HepG2 (cell line): ENCODE results near the gene GLT1D1. TPM values are rescaled to one million over a fixed set of nuclear protein-coding genes. Genes with fewer than 3 reads are reported as not detected.

Experiments used
- ATAC-seq: fragments of 200-7000 bp; cut with Tn5 transposase; 3 replicates; pipeline ENCODE4 v1.9.1; 2020; ENCODE audit warnings: mild to moderate bottlenecking, moderate library complexity
- BruUV-seq: library from RNA; stranded (reverse); fragments of 400-500 nt; replicated peaks from 2 replicates; lab custom pipeline; 2021; lab: Mats Ljungman, UMichigan
- CTCF ChIA-PET: fragments of 300-600 bp; formaldehyde crosslinking; extraction: SDS; loops from one replicate; lab custom pipeline; 2021; ENCODE audit warnings: low total read pairs, inconsistent platforms, low intra/inter-chr PET ratio; lab: Yijun Ruan, JAX
- POLR2A ChIA-PET: fragments of 350-600 bp; sonication (Branson Sonifier 250); formaldehyde crosslinking; loops from one replicate; lab custom pipeline; 2020; ENCODE audit warnings: antibody characterized with exemption, inconsistent platforms; lab: Yijun Ruan, JAX
- DNase-seq: peaks from one replicate; pipeline ENCODE4 v3.0.0-alpha.2; 2015; ENCODE audit warnings: low spot score
- FAIRE-seq: peaks from 3 replicates; lab custom pipeline; 2011; peaks lifted over from hg19 to GRCh38; lab: Jason Lieb, UNC
- H2AFZ ChIP-seq: one replicate; pipeline ENCODE4 v1.6.1; 2011; ENCODE audit warnings: low read length, inconsistent platforms
- H3K27ac ChIP-seq: fragments of 300-600 bp; 3 replicates; pipeline ENCODE4 v1.8.0; 2011; ENCODE audit warnings: mixed run types, mild to moderate bottlenecking, mixed read lengths, low read length, inconsistent platforms; ENCODE audit not compliant: insufficient read depth; ENCODE audit errors: extremely low read length
- H3K27me3 ChIP-seq, 2 experiments: fragments of 200-600 bp in 1 of 2; 2 replicates in 1 of 2; 3 replicates in 1 of 2; pipeline versions ENCODE4 v1.6.0 to v1.8.0; 2011; ENCODE audit warnings: low read length in 2 of 2, mild to moderate bottlenecking in 2 of 2, moderate library complexity in 2 of 2, inconsistent platforms in 1 of 2; ENCODE audit not compliant: insufficient read depth in 2 of 2, control insufficient read depth in 1 of 2
- H3K36me3 ChIP-seq, 2 experiments: fragments of 200-600 bp in 1 of 2; replicated peaks in 1 of 2; 2 replicates in 1 of 2; 3 replicates in 1 of 2; pipeline versions ENCODE4 v1.5.1 to v1.8.0; 2011; ENCODE audit warnings: low read length in 2 of 2, inconsistent platforms in 1 of 2; ENCODE audit not compliant: insufficient read depth in 2 of 2, control insufficient read depth in 1 of 2
- H3K4me1 ChIP-seq: 2 replicates; pipeline ENCODE4 v1.5.1; 2012; ENCODE audit warnings: low read length, inconsistent platforms; ENCODE audit not compliant: insufficient read depth
- H3K4me2 ChIP-seq: 2 replicates; pipeline ENCODE4 v1.6.0; 2011; ENCODE audit warnings: low read depth, low read length, inconsistent platforms
- H3K4me3 ChIP-seq, 3 experiments: fragments of 200-600 bp in 1 of 3; sonication (generic), shearing (Covaris generic) in 1 of 3; replicated peaks in 1 of 3; 2 replicates each; pipeline ENCODE4 v1.5.1; 2011 to 2016; ENCODE audit warnings: low read length in 3 of 3, inconsistent platforms in 2 of 3, low read depth in 2 of 3, mild to moderate bottlenecking in 2 of 3, control low read depth in 1 of 3, mixed read lengths in 1 of 3; ENCODE audit not compliant: insufficient read depth in 1 of 3
- H3K79me2 ChIP-seq: one replicate; pipeline ENCODE4 v1.6.1; 2011; ENCODE audit warnings: low read length, inconsistent platforms; ENCODE audit not compliant: insufficient read depth
- H3K9ac ChIP-seq: 2 replicates; pipeline ENCODE4 v1.6.0; 2011; ENCODE audit warnings: mild to moderate bottlenecking, low read depth, low read length, inconsistent platforms; ENCODE audit not compliant: insufficient read depth
- H3K9me3 ChIP-seq: 2 replicates; pipeline ENCODE4 v1.5.1; 2012; ENCODE audit warnings: mild to moderate bottlenecking, low read length
- H4K20me1 ChIP-seq: 2 replicates; pipeline ENCODE4 v1.6.0; 2011; ENCODE audit warnings: inconsistent platforms, mild to moderate bottlenecking, low read length, moderate library complexity; ENCODE audit not compliant: insufficient read depth
- CTCF ChIP-seq: sonication (generic); formaldehyde crosslinking; IDR thresholded peaks from 2 replicates; pipeline ENCODE4 v1.5.0; 2020; ENCODE audit warnings: mild to moderate bottlenecking, missing genetic modification reagents, moderate library complexity
- IRF2 ChIP-seq: IDR thresholded peaks from 2 replicates; pipeline ENCODE4 v1.6.1; 2018; ENCODE audit warnings: missing genetic modification reagents, missing compliant biosample characterization
- SMC3 ChIP-seq: IDR thresholded peaks from 2 replicates; pipeline ENCODE4 v1.6.1; 2011; ENCODE audit warnings: low read length, improper control_type of control experiment
- STAG1 ChIP-seq: sonication (generic); formaldehyde crosslinking; IDR thresholded peaks from 2 replicates; pipeline ENCODE4 v1.4.0; 2020; ENCODE audit warnings: missing genetic modification reagents
- TBX2 ChIP-seq: sonication (generic); formaldehyde crosslinking; IDR thresholded peaks from 2 replicates; pipeline ENCODE4 v1.5.0; 2020; ENCODE audit warnings: missing genetic modification reagents, mild to moderate bottlenecking, borderline replicate concordance
- XBP1 ChIP-seq: sonication (generic); formaldehyde crosslinking; IDR thresholded peaks from 2 replicates; pipeline ENCODE4 v1.5.0; 2020; ENCODE audit warnings: missing genetic modification reagents
- ZNF296 ChIP-seq: sonication (generic); formaldehyde crosslinking; conservative IDR thresholded peaks from 2 replicates; pipeline ENCODE4 v1.5.0; 2020; ENCODE audit warnings: mild to moderate bottlenecking, missing genetic modification reagents
- ZNF605 ChIP-seq: sonication (generic); formaldehyde crosslinking; IDR thresholded peaks from 2 replicates; pipeline ENCODE4 v1.8.0; 2022; ENCODE audit warnings: mild to moderate bottlenecking, missing genetic modification reagents
- ZNF724P ChIP-seq: sonication (generic); formaldehyde crosslinking; IDR thresholded peaks from 2 replicates; pipeline ENCODE4 v1.8.0; 2022; ENCODE audit warnings: missing genetic modification reagents, borderline replicate concordance
- ZZZ3 ChIP-seq: sonication (generic); formaldehyde crosslinking; IDR thresholded peaks from 2 replicates; pipeline ENCODE4 v1.4.0; 2020; ENCODE audit warnings: missing genetic modification reagents, mild to moderate bottlenecking, borderline replicate concordance
- WGBS: methylation state at CpG from one replicate; pipeline ENCODE4 v1.1.6; 2017; ENCODE audit warnings: low lambda C conversion rate; 5-methylcytosine and 5-hydroxymethylcytosine counted together
- in situ Hi-C: cut with HindIII; loops from 2 replicates; pipeline ENCODE4 v1.10.0; 2017; ENCODE audit warnings: low pct_unique_long_range_greater_than_20kb; ENCODE audit not compliant: extremely low pct_ligation_motif_present
- intact Hi-C: fragments of 100-400 bp; cut with micrococcal nuclease; formaldehyde crosslinking; loops from one replicate; pipeline ENCODE4 v1.10.0; 2022; ENCODE audit not compliant: unreplicated experiment
- polyA plus RNA-seq, 8 experiments: library from polyadenylated mRNA; depleted of rRNA in 3 of 8; stranded (reverse) in 7 of 8; unstranded in 1 of 8; fragments of >200 nt; fragmentation: Illumina TruSeq in 4 of 8; extraction: Trizol in 4 of 8; gene quantifications; 2 replicates each; pipeline versions ENCODE4 v1.2.1 to v1.2.3, GENCODE V29; 2011 to 2016; ENCODE audit warnings: low read depth in 4 of 8, missing spikeins in 1 of 8, mixed read lengths in 1 of 8; ENCODE audit not compliant: insufficient read depth in 1 of 8
- total RNA-seq, 5 experiments: library from RNA; depleted of rRNA; stranded (reverse); fragments of >200 nt; fragmentation: Illumina TruSeq; extraction: Trizol; gene quantifications; 2 replicates each; pipeline ENCODE4 v1.2.3, GENCODE V29; 2016; ENCODE audit warnings: low read depth in 1 of 5
- TF ChIP-seq, protein P1 (sequence below): sonication (generic); formaldehyde crosslinking; IDR thresholded peaks from 2 replicates; pipeline ENCODE4 v1.8.1; 2023; ENCODE audit warnings: mild to moderate bottlenecking, missing genetic modification reagents
- TF ChIP-seq, protein P2 (sequence below): sonication (generic); formaldehyde crosslinking; IDR thresholded peaks from 2 replicates; pipeline ENCODE4 v1.4.0; 2020; ENCODE audit warnings: missing genetic modification reagents

Gene GLT1D1
- total and polyA plus RNA-seq, 2 of the 13 experiments (the other 11 are each of a cell fraction or from before 2014, with no cell fraction given): 0.09 to 0.17 TPM

- in situ Hi-C loops: no loop called here
- WGBS: 16% methylated on average over 4 of the region's 4 CpGs
- H3K4me1 ChIP-seq: no peaks in the 10 kb centered on the region
- no peak overlapping the region for H3K4me2 ChIP-seq
- no peak for DNase-seq
- H3K9ac ChIP-seq: no peak overlapping the region
- H4K20me1 ChIP-seq: no peaks in the 10 kb centered on the region
- no peak for TF ChIP-seq ZNF605 (CRISPR knock-in tag)
- TF ChIP-seq, protein P1, sequence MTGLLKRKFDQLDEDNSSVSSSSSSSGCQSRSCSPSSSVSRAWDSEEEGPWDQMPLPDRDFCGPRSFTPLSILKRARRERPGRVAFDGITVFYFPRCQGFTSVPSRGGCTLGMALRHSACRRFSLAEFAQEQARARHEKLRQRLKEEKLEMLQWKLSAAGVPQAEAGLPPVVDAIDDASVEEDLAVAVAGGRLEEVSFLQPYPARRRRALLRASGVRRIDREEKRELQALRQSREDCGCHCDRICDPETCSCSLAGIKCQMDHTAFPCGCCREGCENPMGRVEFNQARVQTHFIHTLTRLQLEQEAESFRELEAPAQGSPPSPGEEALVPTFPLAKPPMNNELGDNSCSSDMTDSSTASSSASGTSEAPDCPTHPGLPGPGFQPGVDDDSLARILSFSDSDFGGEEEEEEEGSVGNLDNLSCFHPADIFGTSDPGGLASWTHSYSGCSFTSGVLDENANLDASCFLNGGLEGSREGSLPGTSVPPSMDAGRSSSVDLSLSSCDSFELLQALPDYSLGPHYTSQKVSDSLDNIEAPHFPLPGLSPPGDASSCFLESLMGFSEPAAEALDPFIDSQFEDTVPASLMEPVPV (CRISPR knock-in tag): no peak
- TF ChIP-seq, all 625 proteins: peak for 0
- Histone ChIP-seq H3K36me3 (no peaks in the 10 kb centered on the region), H2AFZ (no peak overlapping the region), H3K9me3 (no peaks in the 10 kb centered on the region), H3K27me3 (peaks cover 0 to 20% of the 10 kb centered on the region in 2 experiments; a peak in 1 of 5 replicates), H3K27ac (no peak overlapping the region), H3K79me2 (no peaks in the 10 kb centered on the region), H3K4me3 (no peak overlapping the region)
- ChIA-PET CTCF (no interaction called here), POLR2A (no interaction called here)
- BruUV-seq: no TSS peak
- intact Hi-C loops: no loop called here
- no peak for FAIRE-seq
- ATAC-seq: no peak
Measured at GRCh38 chr12:128843538-128843937, 9.7 kb upstream of the GLT1D1 start.

GRCh38 chr12:128844031-128844635 lies 9.1 kb upstream of the GLT1D1 start:
- H4K20me1 ChIP-seq: no peaks in the 10 kb centered on the region
- ATAC-seq (peak; percentile 82), DNase-seq (peak; percentile 17), FAIRE-seq (peak; percentile 28)
- POLR2A ChIA-PET: no interaction called here
- no peaks in the 10 kb centered on the region for H3K36me3 ChIP-seq
- H3K9ac ChIP-seq: no peak overlapping the region
- H3K4me2 ChIP-seq: no peak overlapping the region
- no peak overlapping the region for H2AFZ ChIP-seq
- H3K27ac ChIP-seq: no peak overlapping the region
- H3K9me3 ChIP-seq: no peaks in the 10 kb centered on the region
- 13% methylated on average over 5 of the region's 11 CpGs for WGBS
- no peaks in the 10 kb centered on the region for H3K79me2 ChIP-seq
- BruUV-seq: no TSS peak
- H3K4me1 ChIP-seq: no peaks in the 10 kb centered on the region
- H3K4me3 ChIP-seq: no peak overlapping the region
- CTCF ChIA-PET: no interaction called here
- in situ Hi-C loops (no loop called here), intact Hi-C loops (no loop called here)
- H3K27me3 ChIP-seq: peaks cover 0 to 19% of the 10 kb centered on the region in 2 experiments; a peak in 1 of 5 replicates
- TF ChIP-seq TBX2 (CRISPR knock-in tag) (no peak), CTCF (CRISPR knock-in tag) (peak; percentile 43), ZNF296 (CRISPR knock-in tag) (no peak), ZNF724P (CRISPR knock-in tag) (no peak), STAG1 (CRISPR knock-in tag) (peak; percentile 39; the same call in 1 of the 2 replicates), ZZZ3 (CRISPR knock-in tag) (no peak), SMC3 (0 out of 2 replicates have a peak, but pooled peaks have one; percentile 14), IRF2 (no peak), XBP1 (no peak)
- TF ChIP-seq, protein P2, sequence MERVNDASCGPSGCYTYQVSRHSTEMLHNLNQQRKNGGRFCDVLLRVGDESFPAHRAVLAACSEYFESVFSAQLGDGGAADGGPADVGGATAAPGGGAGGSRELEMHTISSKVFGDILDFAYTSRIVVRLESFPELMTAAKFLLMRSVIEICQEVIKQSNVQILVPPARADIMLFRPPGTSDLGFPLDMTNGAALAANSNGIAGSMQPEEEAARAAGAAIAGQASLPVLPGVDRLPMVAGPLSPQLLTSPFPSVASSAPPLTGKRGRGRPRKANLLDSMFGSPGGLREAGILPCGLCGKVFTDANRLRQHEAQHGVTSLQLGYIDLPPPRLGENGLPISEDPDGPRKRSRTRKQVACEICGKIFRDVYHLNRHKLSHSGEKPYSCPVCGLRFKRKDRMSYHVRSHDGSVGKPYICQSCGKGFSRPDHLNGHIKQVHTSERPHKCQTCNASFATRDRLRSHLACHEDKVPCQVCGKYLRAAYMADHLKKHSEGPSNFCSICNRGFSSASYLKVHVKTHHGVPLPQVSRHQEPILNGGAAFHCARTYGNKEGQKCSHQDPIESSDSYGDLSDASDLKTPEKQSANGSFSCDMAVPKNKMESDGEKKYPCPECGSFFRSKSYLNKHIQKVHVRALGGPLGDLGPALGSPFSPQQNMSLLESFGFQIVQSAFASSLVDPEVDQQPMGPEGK: no peak
